ENCODE results near the gene C1orf21.

The C1orf21 gene

GRCh38 chr1:184577319-184577718 lies 190.5 kb downstream of the C1orf21 start:
- TF ChIP-seq POLR2A (IDR thresholded peaks at IDR 0.05; ENCODE audit: low read length) (no peak), GATA1 (IDR thresholded peaks at IDR 0.05; ENCODE audit: low read depth, low read length) (no peak)
- DNase-seq, result no peak

- no peak for TF ChIP-seq POLR2A (IDR thresholded peaks at IDR 0.05; ENCODE audit: low read length)
- TF ChIP-seq GATA1 (IDR thresholded peaks at IDR 0.05; ENCODE audit: low read depth, low read length), result no peak
Measured at GRCh38 chr1:184582411-184582810, 195.6 kb downstream of the C1orf21 start.

GRCh38 chr1:184583849-184584248 lies 197.0 kb downstream of the C1orf21 start:
- TF ChIP-seq GATA1 (IDR thresholded peaks at IDR 0.05; ENCODE audit: low read depth, low read length), result no peak
- no peak for TF ChIP-seq POLR2A (IDR thresholded peaks at IDR 0.05; ENCODE audit: low read length)
- DNase-seq, result no peak

More at GRCh38 chr1:184582411-184582810, 195.6 kb downstream of the C1orf21 start:
- no peak for DNase-seq

DNA sequence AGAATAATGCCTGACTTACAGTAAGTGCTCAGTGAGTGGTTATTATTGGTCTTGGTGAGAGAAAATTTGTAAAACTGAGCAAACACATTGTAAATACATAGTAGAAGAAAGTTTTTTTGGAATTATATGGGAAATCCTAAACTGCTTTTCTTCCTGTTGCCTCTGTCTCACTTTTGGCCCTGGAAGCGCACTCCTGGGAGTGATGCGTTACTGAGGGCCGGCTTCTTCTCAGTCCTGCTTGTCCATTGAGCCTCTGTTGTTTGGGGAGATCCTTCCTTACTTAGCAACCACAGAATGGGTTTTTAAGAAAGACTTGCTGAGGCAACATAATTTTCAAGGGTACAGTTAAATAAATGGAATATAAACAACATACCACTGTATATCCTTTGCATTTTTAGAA lies 201.9 kb downstream of the C1orf21 start:
- DNase-seq, result no peak
- no peak for TF ChIP-seq POLR2A (IDR thresholded peaks at IDR 0.05; ENCODE audit: low read length)
- TF ChIP-seq GATA1 (IDR thresholded peaks at IDR 0.05; ENCODE audit: low read depth, low read length), result no peak

- DNase-seq, result no peak
- no peak for TF ChIP-seq GATA1 (IDR thresholded peaks at IDR 0.05; ENCODE audit: low read depth, low read length)
Measured at GRCh38 chr1:184590163-184590750, 203.4 kb downstream of the C1orf21 start.

DNA sequence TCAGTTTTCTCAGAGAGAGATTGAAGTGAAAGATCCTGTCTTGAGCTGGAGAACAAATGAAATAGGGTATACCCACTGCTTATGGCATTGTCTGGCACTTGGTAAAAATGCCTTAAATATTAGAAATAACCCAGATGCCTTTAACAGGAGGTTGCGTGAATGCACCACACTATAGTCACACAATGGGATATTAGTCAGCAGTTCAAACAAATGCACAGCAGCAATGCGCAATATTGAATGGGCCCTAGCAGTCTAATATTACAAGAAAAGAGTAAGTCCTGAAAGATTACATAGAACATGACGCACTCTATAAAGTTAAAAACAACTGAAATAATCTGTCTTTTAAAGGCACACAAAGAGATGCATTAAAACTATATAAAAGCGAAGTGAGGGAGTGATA lies 206.8 kb downstream of the C1orf21 start:
- no peak for DNase-seq
- TF ChIP-seq GATA1 (IDR thresholded peaks at IDR 0.05; ENCODE audit: low read depth, low read length) (no peak), POLR2A (IDR thresholded peaks at IDR 0.05; ENCODE audit: low read length) (no peak)

DNA sequence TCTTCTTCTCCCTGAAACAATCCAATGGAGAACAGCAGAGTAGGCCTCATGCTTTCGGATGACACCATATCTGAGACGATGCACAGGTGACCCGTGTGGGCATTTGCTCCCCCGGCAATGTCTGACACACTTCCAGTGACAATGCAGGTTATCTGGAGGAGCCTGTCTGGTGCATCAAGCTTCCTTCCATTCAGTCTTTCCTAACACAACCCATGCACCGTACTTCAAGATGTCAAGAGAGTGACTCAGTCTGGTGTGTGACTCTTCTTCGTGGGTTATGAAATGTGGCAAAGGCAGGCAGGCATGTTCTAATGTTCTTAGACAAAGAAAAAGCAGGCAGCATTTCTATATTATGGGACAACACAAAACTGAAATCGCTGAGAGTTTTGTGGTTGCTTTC lies 208.8 kb downstream of the C1orf21 start:
- TF ChIP-seq GATA1 (IDR thresholded peaks at IDR 0.05; ENCODE audit: low read depth, low read length) (no peak), POLR2A (IDR thresholded peaks at IDR 0.05; ENCODE audit: low read length) (no peak)
- DNase-seq, result no peak

GRCh38 chr1:184596950-184597645 lies 210.3 kb downstream of the C1orf21 start:
- TF ChIP-seq GATA1 (IDR thresholded peaks at IDR 0.05; ENCODE audit: low read depth, low read length), result no peak
- no peak for TF ChIP-seq POLR2A (IDR thresholded peaks at IDR 0.05; ENCODE audit: low read length)
- peak in 1 of 2 experiments; percentile 28 for DNase-seq

GRCh38 chr1:184597650-184598357 lies 211.0 kb downstream of the C1orf21 start:
- peak; percentile 51 to 82 for DNase-seq
- TF ChIP-seq POLR2A (IDR thresholded peaks at IDR 0.05; ENCODE audit: low read length) (no peak), GATA1 (IDR thresholded peaks at IDR 0.05; ENCODE audit: low read depth, low read length) (no peak)

GRCh38 chr1:184598403-184599193 lies 211.8 kb downstream of the C1orf21 start:
- TF ChIP-seq POLR2A (IDR thresholded peaks at IDR 0.05; ENCODE audit: low read length) (no peak), GATA1 (IDR thresholded peaks at IDR 0.05; ENCODE audit: low read depth, low read length) (no peak)
- DNase-seq, result no peak

DNA sequence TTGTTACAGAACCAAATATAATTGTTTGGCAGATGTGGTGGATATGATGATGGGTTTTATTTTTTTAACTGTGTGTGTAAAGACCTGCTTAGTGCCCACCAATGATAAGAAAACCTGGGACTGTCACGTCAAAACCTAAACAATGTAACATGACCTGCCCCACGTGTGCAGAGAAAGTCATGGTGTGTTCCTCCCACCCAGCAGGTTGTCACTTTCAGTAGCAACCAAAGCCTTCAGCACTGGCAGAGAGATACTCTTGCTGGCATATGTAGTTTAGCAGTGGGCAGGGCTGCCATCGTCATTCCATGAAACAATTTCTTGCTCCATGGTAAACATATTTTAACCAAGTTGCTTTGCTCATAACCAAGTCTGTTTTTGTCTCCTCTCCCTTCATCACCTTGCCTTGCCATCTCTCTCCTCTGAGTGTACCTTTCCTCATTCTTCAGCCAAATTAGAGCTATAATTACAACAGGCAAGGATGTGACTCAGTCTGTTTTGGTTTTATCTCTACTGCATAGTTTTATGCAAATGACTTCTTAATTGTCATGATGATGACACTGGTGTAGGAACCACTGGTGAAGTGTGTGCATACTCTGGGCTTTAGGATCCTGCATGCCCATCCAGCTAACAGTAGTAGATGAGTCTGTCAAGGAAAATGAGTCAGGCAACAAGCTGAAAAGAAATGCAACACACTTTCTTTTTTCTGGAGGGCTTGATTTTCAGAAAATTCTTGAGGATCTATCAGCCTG lies 217.5 kb downstream of the C1orf21 start:
- no peak for DNase-seq
- TF ChIP-seq GATA1 (IDR thresholded peaks at IDR 0.05; ENCODE audit: low read depth, low read length), result no peak
- TF ChIP-seq POLR2A (IDR thresholded peaks at IDR 0.05; ENCODE audit: low read length), result no peak

DNA sequence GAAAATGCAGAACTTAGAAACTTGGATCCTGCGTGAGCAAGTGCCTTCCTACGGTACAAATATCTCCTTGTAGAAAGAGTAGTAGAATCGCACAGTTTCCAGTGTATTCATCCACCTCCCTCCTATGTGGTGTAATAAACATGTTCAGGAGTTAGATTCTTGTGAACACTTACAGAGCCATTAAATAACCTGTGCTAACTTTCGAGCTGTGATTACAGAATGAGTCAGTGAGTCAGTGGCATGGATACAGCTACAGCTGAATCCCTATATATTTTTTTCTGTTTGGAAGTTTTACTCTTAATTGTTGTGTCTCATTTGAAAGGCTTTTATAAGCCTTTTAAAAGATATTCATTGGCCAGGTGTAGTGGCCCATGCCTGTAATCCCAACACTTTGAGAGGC lies 219.1 kb downstream of the C1orf21 start:
- no peak for DNase-seq
- TF ChIP-seq POLR2A (IDR thresholded peaks at IDR 0.05; ENCODE audit: low read length) (no peak), GATA1 (IDR thresholded peaks at IDR 0.05; ENCODE audit: low read depth, low read length) (no peak)

- TF ChIP-seq GATA1 (IDR thresholded peaks at IDR 0.05; ENCODE audit: low read depth, low read length) (no peak), POLR2A (IDR thresholded peaks at IDR 0.05; ENCODE audit: low read length) (no peak)
- no peak for DNase-seq
Measured at GRCh38 chr1:184606786-184607185, 220.0 kb downstream of the C1orf21 start.
